ENCODE data around the gene DISC1. TPM values are rescaled to one million over a fixed set of nuclear protein-coding genes. Genes with fewer than 3 reads are reported as not detected.

The DISC1 gene
- total and polyA plus RNA-seq, 8 donors, result 0.42 to 6.6 (median 1.5) TPM

DNA sequence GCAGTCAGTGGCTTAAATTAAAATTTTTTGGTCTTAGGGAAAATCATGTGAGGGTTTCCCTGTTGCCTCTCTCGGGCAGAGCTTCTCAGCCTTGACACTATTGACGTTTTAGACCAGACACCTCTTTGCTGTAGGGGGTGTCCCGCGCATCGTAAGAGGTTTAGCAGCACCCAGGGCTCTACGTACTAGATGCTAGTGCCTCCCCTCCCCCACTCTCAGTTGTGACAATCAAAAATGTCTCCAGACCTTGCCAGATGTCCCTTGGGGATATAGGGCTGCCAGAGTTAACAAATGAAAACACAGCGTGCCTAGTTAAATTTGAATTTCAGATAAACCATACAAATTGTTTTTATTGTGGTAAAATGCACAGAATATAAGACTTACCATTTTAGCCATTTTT lies 293.3 kb downstream of the DISC1 start:
- Histone ChIP-seq H3K4me1 (no peaks in the 10 kb centered on the region), H3K27me3 (no peaks in the 10 kb centered on the region), H3K9me3 (no peaks in the 10 kb centered on the region), H3K36me3 (no peaks in the 10 kb centered on the region), H3K4me3 (no peak overlapping the region), H3K27ac (no peak overlapping the region)
- TF ChIP-seq, protein P1, sequence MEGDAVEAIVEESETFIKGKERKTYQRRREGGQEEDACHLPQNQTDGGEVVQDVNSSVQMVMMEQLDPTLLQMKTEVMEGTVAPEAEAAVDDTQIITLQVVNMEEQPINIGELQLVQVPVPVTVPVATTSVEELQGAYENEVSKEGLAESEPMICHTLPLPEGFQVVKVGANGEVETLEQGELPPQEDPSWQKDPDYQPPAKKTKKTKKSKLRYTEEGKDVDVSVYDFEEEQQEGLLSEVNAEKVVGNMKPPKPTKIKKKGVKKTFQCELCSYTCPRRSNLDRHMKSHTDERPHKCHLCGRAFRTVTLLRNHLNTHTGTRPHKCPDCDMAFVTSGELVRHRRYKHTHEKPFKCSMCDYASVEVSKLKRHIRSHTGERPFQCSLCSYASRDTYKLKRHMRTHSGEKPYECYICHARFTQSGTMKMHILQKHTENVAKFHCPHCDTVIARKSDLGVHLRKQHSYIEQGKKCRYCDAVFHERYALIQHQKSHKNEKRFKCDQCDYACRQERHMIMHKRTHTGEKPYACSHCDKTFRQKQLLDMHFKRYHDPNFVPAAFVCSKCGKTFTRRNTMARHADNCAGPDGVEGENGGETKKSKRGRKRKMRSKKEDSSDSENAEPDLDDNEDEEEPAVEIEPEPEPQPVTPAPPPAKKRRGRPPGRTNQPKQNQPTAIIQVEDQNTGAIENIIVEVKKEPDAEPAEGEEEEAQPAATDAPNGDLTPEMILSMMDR (IDR thresholded peaks at IDR 0.05), result no peak
- DNase-seq (no peak), ATAC-seq (no peak), FAIRE-seq (no peak)
- WGBS, 2 donors, result 41 to 50% methylated on average over 7 of the region's 7 CpGs
- intact Hi-C loops (cut with DNase I), result no loop called here

DNA sequence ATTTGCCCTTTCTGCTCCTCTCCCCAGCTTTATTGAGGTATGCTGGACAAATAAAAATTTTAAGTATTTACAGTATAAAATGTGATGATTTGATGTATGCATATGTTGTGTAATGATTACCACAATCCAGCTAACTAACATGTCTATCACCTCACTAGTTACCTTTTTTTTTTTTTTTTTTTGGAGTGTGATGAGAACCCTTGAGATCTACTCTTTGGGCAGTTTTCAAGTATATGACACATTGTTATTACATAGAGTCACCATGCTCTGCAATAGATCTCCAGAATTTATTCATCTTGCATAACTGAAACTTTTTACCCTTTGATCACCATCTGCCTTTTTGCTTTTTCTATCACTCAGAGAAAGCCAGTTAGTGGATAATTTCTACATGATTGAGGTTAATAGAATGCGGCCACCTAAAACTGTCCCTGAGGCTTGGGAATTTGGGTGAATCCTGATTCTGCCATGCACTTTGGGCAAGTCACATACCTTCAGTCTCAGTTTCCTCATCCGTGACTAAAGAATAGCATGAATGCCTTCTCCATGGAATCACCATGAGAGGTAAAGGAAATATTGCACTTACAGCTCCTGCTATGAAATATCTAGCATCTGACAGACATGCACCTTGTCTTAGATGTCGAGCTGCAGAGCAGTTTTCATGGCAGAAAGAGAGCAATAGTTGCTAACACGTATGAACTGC lies 295.2 kb downstream of the DISC1 start:
- 79 to 86% methylated on average over 4 of the region's 4 CpGs for WGBS, 2 donors
- no peak for DNase-seq
- ATAC-seq, result no peak

DNA sequence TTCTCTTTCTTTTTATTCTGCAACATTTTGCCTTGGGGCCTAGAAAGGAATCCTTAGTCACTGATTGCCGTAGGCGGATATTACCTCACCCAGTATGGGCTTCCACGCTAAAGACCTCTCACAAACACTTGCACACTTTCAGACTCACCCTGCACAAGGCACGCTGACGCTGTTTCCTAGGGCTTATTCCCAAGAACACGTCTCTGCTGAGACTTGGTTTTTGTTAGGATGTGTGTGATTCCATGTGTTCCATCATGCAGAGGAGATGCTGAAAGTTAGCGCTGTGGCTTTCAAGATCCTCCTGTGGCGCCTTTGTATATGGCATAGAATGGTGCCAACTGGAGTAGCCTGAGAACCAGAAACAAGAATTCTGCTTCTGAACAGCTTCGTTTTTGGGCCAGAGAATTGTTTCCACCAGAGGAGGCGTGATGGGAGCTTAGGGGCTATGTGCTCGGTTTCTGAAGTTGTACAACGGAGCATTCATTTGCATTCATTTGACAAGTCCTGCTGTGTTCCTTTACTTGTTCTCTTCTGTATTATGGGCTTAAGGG lies 297.0 kb downstream of the DISC1 start:
- TF ChIP-seq, protein P1 (IDR thresholded peaks at IDR 0.05), result no peak
- ATAC-seq (no peak), DNase-seq (no peak), FAIRE-seq (no peak)
- WGBS, 2 donors, result 85 to 91% methylated on average over 12 of the region's 12 CpGs
- H3K9me3 ChIP-seq, result no peaks in the 10 kb centered on the region
- no peak overlapping the region for H3K4me3 ChIP-seq
- no peaks in the 10 kb centered on the region for H3K36me3 ChIP-seq
- no peak overlapping the region for H3K27ac ChIP-seq
- intact Hi-C loops (cut with DNase I), result no loop called here
- no peaks in the 10 kb centered on the region for H3K27me3 ChIP-seq
- H3K4me1 ChIP-seq, result no peaks in the 10 kb centered on the region

More for the DNA sequence above, 295.2 kb downstream of the DISC1 start:
- H3K4me3 ChIP-seq, result no peak overlapping the region
- H3K4me1 ChIP-seq, result no peaks in the 10 kb centered on the region
- FAIRE-seq, result no peak
- no peaks in the 10 kb centered on the region for H3K36me3 ChIP-seq
- no peaks in the 10 kb centered on the region for H3K27me3 ChIP-seq
- H3K9me3 ChIP-seq, result no peaks in the 10 kb centered on the region
- TF ChIP-seq, protein P1 (IDR thresholded peaks at IDR 0.05), result no peak
- no peak overlapping the region for H3K27ac ChIP-seq
- intact Hi-C loops (cut with DNase I), result no loop called here

DNA sequence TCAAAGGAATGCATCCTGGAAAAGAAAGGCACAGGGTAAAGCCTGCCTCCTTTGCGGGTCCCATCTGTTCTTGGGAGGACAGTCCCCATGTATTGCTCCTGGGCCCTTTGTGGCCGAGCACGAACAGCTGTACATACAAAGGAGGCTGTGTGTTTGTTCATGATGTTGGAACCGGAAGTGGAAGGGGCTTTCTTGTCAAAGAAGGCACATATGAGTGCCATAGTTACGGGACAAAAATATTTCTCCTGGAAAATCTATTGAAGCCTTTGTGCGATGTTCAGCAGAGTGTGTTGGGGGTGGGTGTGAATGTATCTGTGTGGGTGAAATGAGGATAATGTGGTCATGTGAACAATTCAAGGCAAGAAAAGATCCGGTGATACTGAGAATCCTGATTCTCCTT lies 297.6 kb downstream of the DISC1 start:
- DNase-seq, result no peak
- H3K9me3 ChIP-seq, result no peaks in the 10 kb centered on the region
- WGBS, 2 donors, result 59 to 72% methylated on average over 7 of the region's 7 CpGs
- H3K4me3 ChIP-seq, result no peak overlapping the region
- intact Hi-C loops (cut with DNase I), result no loop called here
- H3K27me3 ChIP-seq, result no peaks in the 10 kb centered on the region
- TF ChIP-seq, protein P1 (IDR thresholded peaks at IDR 0.05), result no peak
- FAIRE-seq, result no peak
- no peaks in the 10 kb centered on the region for H3K36me3 ChIP-seq
- ATAC-seq, result no peak
- H3K4me1 ChIP-seq, result no peaks in the 10 kb centered on the region
- H3K27ac ChIP-seq, result no peak overlapping the region

DNA sequence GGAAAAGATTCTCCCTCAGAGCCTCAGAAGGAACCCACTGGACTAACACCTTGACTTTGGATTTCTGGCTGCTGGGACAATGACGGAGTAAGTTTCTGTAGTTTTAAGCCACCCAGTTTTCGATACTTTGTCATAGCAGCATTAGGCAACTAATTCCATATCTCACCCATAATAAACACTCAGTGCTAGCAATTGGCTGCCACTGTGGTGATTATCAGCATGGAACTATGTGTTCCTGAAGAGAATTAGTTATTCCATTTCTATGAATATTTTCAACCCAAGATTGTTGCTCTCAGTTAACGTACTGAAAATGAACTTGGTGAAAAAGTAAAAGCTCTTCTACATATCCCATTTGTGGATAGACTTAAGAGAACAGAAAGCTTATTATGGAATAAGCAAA lies 299.3 kb downstream of the DISC1 start:
- FAIRE-seq (no peak), DNase-seq (no peak), ATAC-seq (no peak)
- no peaks in the 10 kb centered on the region for H3K27me3 ChIP-seq
- TF ChIP-seq, protein P1 (IDR thresholded peaks at IDR 0.05), result no peak
- 86 to 92% methylated on average over 3 of the region's 3 CpGs for WGBS, 2 donors
- intact Hi-C loops (cut with DNase I), result no loop called here
- no peak overlapping the region for H3K27ac ChIP-seq
- H3K4me3 ChIP-seq, result no peak overlapping the region
- H3K9me3 ChIP-seq, result no peaks in the 10 kb centered on the region
- no peaks in the 10 kb centered on the region for H3K4me1 ChIP-seq
- H3K36me3 ChIP-seq, result no peaks in the 10 kb centered on the region
